GM19035 (cell line): ENCODE measurements around the gene PPIL1.

Source experiments
- ATAC-seq: cut with Tn5 transposase; IDR thresholded peaks from one replicate; pipeline ENCODE4 v1.9.1; 2021; ENCODE audit not compliant: unreplicated experiment

The PPIL1 gene

DNA sequence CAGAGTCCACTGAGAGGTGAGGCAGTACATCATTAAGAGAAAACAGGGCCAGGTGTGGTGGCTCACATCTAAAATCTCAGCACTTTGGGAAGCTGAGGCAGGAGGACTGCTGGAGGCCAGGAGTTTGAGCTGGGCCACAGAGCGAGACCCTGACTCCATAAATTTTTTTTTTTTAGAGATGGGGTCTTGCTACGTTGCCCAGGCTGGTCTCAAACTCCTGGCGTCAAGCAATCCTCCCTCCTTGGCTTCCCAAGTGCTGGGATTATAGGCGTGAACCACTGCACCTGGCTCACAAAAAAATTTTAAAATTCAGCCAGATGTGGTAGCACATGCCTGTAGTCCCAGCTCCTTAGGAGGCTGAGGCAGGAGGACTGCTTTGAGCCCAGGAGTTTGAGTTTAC lies 17.3 kb downstream of the PPIL1 start:
- ATAC-seq, result no peak

DNA sequence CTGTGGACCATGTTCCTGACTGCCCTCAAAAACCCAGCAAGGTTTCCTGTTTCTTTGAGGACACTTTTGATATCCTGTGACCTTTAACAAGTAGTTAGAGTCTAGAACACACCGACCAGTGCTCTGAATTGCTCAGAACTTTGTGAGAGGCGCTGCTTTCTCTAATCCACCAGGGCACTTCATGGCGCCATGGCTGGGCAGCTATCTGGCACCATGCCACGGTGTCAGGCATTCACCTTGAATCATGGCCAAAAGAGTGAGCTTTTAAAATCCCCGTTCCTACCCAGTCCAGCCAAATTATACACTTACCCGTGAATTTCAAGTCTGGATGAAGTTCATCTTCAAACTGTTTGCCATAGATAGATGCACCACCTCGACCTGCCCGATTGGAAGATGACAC lies 18.3 kb downstream of the PPIL1 start:
- no peak for ATAC-seq

DNA sequence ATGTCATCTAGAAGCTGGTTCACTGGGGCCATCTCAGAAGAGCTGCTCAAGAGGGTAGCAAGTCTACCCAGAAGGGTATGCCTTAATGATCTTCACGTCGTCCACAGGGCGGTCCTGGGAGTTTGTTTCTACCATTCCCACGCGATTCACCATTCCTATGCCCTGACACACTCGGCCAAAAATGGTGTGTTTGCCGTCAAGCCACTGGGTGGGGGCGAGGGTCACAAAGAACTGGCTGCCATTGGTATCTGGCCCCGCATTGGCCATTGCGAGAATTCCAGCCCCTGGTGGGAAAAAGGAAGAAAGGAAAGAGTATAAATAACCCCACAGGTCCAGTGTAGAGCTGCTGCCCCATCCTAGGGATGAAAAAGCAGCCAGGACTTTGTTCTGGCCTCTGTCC lies 18.9 kb downstream of the PPIL1 start:
- ATAC-seq, result no peak

DNA sequence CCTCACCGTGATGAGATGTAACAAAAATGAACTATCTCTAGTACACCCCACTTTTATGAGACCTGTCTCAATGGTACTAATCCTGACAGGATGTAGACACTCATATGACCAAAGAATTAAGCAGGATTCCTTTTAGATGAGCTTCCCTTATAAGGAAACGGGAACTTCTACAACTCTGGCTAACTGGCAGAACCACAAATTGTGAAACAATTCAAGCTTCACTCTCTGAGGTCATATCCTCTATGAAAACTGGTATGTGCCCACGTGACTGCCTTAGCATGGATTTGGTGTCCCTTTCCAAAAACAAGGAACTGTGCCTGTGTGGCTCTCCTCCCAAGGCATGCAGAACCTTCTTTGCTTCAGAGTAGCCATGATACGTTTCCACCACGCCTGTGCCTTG lies 21.3 kb downstream of the PPIL1 start:
- no peak for ATAC-seq

DNA sequence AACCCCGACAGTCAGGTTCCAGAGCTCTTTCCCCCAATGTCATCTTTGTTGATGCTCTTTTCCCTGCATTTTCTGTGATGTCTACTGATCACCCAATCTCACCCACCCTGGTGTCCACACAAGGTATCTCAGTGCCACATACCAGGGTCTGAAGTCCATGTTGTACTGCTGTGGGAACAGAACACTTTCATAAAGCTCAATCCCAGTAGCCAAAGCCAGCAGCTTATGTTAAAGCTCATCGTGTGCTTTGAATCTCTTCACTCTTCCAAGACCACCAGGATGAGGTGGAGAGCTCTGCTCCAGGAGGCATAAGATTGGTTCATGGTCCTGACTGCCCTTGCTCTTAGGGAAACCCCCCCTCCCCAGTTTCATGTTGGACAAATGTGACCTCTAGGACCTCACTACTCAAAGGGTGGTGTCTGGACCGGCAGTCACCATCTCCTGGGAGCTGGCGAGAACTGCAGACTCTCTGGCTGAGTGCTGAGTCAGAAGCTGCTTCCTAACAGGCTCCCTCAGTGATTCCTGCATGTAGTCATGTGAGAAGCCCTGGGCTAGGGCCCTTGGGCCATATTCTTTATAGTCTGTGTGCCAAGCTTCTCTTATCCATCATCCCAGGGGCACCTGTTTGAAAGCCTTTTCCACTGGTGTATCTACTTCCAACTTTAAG lies 22.0 kb downstream of the PPIL1 start:
- no peak for ATAC-seq

DNA sequence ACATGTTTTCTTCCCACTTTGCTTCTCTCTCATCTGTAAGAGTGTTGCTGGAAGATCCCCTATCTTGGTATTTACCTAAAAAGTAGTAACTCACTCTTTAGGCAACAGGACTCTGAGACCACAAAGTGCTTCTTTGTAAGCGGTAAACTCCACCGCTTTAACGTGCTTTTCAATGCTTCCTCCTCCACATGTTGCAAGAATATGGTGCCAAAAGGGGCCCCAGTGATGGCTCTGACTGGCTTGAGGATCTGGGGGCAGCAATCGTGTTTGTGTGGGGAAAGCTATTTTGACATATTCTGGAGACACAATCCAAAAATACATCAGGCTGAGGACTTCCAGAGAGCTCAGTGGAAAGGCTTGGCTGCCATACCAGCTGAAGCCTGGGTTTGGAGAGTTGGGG lies 23.0 kb downstream of the PPIL1 start:
- ATAC-seq, result no peak

DNA sequence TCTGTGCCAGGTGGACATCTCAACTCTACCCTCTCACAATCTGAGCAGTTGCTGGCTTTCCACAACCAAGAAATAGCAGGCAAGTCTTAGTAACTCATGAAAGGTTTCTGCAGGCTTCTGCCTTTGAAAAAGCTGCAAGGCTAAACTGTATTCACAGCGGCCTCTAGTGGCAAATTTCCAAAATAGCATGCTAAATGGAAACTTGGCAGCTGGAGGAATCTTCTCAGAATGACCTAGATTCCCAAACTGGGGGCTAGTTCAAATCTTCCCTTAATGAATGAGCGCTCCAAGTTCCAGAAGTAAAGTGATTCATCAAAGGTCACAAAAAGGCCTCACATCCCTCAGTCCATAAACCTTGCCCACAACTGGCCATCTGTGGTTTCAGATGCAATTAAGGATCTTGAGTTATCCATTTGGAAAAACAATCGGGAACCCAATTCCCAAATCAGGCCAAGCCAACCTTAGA lies 23.4 kb downstream of the PPIL1 start:
- ATAC-seq, result no peak

DNA sequence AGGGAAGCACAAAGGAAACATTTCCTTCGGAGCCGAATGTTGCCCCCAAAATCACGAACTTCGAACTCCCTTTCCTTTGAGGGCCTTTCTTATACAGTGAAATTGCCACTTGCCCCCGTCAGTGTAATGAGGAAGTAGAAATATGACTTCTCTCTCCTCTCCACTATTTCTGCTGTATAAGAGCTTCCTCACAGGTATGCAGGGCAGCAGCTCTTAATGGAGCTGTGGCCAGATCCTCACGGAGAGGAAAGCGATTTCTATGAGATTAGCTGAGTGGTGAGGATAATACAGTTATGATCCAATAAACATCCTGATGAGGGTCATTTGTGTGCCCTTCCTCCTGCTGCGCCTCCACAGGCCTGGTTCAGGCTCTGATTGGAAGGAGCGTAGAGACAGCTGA lies 24.6 kb downstream of the PPIL1 start:
- ATAC-seq, result no peak

DNA sequence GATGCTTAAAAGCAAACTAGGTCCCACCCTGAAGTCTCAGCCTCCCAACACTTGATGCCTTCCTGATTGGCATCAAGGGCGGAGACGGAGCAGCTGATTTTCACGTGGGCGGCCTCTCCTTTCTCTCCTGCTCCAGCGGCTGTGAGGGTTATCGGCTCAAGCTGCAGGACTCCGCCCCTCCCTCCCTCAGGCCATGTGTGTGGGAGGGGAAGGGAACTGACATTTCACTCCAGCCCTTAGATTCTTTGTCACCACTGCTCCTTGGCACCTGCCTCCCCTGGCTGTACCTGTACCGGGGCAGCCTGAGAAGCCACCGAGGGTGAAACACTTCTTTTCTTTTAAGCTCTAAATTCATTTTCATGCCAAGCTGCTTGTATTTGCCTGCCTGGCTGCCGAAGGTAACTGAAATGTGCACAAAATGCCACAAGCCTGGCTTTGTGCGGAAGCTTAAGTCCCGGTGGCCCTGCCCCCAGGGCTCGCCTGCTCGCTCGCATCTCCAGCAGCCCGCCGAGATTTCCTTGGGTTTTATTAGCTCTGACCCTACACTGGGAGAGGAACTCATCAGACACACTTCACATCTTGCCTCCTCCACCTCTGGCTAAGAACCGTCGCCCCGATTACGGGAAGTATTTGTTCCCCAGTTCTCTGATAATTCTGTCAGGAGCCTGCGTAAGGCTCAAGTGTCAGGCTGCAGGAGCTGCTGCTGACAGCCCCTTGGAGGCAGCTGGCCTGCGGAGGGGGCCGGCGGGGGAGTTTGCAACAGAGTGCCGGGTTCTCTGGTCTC lies 25.8 kb downstream of the PPIL1 start:
- no peak for ATAC-seq

DNA sequence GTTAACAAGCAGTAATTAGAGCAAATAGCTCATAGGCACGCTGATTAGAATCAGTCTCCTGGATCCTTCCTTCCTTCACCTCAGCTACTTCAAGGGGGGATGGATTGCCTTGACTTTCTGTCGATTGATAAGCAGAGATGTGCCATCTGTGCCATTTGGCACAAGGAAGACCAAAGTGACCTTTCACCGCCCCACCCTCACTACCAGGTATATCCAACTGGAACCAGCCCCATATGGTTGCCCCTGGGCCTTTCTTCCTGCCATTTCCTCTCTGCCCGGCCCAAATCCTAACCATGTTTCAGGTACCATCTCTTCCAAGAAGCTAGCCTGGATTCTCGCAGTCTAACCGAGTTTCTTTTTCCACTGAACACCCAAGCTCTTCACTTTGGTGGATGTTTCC lies 26.6 kb downstream of the PPIL1 start:
- ATAC-seq, result no peak

DNA sequence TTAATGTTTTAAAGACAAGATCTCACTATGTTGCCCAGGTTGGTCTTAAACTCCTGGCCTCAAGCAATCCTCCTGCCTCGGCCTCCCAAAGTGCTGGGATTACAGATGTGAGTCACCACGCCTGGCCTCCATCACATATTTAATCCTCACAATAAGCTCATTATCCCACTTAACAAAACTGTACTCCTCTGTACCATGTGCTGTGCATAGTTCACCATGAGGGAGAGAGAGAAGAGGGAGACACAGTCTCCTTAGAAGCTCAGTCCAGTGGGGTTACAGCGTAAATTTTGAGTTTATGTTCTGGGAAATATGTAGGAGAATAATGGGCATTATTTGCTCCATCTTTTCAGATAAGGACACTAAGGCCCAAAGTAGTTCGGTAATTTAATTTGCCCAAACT lies 27.5 kb downstream of the PPIL1 start:
- no peak for ATAC-seq

DNA sequence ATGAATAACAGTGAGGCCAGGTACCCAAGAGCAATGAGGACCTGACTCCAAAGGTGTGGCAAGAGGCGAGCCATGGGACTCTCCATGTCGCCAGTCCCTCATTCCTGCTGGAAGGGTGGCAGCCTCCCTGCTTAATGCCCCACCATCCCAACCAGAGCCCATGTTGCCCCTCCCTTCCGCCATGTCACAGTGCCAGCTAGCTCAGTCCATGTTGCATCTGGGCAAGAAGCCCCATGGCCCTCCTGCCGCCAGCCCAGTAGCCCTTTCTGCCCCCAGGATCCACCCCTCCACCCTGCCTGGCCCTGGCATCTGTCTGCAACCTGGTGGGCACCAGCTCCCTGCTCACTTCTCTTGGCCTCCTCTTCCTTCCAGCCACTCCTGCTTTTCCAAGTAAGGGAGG lies 29.4 kb downstream of the PPIL1 start:
- ATAC-seq, result no peak

DNA sequence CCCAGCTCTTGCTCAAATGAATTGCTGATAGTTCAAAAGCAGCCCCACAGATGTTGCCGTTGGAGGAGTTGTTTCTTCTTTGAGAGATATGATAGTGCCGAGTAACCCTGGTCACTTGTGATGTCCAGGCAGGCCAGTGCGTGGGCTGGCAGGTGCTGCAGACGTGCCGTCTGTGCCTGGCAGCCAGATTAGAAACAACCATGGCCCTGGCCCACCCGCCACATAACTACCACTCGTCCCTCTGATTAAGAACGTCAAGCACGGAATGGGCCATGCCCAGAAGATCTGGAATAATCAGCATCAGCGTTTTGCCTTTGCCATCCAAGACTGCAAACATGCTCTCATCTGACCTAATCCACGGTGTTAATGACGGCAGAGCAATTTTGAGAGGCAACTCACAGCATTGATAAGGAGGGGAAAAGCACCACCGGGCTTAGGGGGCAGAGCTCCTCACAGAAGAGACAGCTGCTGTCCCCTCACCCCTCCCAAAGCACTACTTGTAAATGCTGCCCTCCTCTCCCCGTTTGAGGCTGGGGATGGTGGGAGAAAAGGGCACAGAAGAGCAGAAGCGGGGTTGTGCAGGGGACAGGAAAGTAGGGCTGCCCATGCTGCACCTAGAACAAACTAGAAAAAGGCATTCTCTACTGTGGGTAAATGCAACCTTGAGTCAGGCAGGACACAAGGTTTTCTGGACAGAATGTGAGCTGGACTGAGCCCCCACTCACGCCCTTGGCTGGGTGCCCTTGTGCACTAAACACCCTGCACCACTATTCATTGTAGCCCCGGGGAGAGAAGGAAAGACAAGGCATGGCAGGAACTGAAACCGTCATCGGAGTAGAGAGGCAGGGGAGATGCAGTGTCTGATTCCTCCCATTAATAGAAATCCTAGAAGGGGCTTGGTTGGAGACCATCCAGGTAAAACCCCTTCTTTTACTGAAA lies 30.1 kb downstream of the PPIL1 start:
- no peak for ATAC-seq

DNA sequence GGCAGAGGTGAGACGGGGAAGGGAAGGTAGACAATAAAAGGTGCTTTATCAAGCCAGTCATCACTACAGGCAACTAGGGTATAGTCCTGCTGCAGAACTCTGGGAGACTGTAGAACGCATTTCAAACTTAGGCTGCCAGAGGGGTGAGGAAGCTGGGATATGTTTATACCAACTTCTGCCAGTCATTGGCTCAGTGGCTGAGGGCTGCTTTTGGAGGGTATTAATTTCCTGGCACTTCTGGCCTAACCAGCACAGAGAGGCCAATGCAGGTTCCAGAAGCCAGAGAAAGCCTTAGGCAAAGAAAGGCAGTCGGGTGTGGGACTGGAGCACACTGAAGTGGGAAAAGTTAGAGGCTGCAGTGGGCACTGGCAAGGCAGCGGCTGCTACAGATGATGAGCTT lies 31.4 kb downstream of the PPIL1 start:
- no peak for ATAC-seq

DNA sequence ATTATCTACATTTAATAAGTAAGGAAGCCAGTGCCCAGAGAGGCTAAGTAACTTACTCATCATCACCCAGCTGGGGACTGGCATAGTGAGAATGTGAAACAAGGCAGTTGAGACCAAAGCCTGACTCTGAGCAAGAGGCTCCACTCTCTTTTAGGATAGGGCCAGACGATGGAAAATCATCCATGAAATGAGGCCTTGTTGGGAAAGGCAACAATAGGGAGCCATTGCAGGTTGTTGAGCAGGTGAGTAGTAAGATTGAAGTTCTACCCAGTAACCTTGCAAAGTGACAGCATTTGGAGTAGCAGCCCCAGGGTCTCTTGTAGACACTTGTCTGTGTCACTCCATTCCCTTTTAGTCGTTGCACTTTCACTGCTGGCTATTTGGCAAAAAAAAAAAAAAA lies 32.8 kb downstream of the PPIL1 start:
- ATAC-seq, result no peak

DNA sequence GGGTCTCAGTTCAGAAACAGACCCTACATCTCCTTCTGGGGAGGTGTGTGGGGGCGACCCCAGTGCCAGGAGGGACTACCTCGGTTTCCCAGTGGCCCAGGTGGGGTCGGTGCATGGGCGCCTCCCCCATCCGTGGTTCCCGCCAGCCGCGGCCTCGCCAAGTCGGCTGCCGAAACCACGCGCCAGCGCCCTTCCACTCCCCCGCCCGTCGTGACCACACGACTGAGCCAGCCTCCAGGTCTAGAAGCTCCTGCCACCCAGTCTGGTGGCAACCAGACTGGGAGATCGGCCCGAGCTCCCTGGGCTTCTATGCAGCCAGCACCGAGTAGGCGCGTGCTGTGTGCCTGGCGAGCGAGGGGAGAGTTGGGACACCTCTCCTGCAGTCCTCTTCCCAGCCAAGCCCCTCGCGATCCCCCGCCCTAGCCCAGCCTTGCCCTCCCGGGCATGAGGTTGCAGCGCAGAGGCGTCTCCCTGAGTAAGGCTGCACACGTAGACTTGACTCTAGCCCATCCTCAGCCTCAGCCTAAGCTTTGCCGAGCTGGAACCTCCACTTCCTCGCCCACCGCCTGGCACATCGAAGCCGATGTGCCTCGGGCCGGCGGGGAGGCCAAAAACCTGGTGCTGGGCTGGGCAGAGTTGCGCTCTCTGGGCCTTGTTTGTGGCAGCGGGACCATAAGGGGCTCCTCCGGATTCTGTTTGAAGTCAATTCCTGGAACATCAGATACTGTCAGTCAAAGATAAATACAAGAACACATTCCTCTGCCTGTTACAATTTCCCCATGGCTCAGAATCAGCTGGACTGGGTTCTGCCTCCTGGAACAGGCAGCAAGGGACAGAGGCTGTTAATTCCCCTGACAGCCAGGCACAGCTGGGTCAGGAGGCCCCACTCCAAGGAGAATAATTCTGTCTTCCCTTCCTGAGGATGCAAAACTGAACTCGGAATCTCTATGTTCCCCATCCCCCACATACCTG lies 33.9 kb downstream of the PPIL1 start:
- no peak for ATAC-seq

DNA sequence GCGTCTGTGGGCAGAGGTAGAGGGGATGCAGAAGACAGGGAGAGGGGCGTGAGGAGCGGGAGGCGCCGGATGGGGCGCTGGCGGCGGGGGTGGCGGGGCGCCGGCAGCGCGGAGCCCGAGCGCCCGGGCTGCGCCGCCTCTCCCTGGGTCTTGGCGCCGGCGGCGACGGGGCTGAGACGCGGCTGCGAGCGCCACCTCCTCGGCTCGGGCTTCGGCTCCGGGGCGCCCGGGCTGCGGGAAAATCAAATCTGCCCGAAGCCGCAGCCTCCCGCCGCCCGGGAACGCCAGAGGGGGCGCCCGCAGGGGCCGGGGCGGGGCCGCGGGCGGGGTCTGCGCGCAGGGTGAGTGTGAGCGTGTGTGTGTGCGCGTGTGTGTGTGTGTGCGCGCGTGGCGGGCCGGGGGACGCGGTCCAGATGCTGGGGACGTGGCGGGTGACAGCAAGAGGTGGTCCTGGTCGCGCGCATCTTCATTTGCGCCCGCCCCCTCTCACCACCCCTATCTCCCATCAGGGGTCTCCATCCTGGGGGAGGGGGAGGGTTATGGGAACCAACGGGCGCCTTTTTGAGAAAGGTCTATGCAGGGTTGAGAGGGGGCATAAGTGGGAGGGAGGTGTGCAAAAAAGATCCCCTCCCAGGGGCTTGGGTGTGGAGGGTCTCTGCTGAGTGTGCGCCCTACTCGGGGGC lies 34.7 kb downstream of the PPIL1 start:
- no peak for ATAC-seq

DNA sequence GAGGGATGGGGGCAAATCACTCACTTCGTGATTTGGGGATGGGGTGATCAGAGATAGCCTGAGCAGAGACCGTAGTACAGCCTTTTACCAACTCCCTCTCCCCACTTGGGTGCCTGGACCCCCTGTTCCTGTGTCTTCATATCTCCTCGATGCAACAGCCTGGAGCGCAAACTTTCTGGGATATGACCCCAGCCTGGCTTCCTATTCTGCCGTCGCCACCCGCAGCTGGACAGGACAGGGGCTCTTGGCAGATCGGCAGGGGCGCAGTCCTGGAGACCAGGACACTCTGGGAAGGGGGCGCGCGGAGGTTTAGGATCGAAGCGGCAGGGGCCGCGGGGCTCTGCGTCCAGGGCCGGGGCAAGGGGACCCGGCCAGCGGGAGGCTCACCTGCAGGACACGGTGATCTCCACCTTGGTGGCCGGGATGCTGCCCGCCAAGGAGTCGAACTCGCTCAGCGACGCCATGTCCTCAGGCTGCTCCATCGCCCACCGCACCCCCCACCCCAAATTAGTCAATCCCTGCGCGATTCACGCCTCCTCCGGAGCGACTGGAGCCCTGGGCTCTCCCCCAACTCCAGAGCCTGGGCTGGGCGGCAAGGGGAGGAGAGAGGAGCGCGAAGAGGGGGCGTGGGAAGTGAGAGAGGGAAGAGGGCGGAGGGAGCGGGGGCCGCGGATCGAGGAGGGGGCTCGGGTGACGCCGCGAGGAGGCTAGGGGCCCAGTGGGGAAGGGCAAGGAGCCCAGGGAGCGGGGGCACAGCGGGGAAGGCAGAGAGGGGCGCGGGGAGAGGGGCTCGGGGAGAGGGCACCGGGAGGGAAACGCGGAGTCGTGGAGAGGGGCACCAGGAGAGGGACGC lies 35.5 kb downstream of the PPIL1 start, which contains the start of gene CPNE5:
CPNE5 (minus strand) TSS at position 549 of the 853 bp plus-strand sequence; CDS start at position 482, 67 bp downstream.
- no peak for ATAC-seq

DNA sequence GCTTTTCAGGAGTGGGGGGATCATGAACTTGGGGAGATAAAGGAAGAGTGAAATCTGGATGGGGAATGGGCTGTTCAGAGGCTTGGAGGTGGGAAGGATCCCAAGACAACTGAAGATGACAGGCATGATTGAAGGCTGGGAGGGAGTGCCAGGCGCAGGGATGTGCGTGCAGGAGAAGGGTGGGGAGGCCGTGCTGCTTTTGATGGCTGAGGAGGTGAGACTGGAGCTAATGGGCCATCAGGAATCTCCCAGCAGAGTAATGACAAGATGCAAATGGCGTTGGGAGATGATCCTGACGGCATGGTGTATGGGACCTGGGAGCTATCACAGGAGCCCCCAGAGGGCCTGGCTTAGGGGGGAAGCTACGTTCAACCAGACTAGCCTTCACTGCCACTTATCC lies 36.9 kb downstream of the PPIL1 start:
- no peak for ATAC-seq
